HG03095 (cell line): ENCODE results near the gene GOT1.

Experiments
- ATAC-seq: cut with Tn5 transposase; IDR thresholded peaks from one replicate; pipeline ENCODE4 v1.9.1; 2021; ENCODE audit warnings: moderate library complexity; ENCODE audit not compliant: unreplicated experiment

The GOT1 gene

DNA sequence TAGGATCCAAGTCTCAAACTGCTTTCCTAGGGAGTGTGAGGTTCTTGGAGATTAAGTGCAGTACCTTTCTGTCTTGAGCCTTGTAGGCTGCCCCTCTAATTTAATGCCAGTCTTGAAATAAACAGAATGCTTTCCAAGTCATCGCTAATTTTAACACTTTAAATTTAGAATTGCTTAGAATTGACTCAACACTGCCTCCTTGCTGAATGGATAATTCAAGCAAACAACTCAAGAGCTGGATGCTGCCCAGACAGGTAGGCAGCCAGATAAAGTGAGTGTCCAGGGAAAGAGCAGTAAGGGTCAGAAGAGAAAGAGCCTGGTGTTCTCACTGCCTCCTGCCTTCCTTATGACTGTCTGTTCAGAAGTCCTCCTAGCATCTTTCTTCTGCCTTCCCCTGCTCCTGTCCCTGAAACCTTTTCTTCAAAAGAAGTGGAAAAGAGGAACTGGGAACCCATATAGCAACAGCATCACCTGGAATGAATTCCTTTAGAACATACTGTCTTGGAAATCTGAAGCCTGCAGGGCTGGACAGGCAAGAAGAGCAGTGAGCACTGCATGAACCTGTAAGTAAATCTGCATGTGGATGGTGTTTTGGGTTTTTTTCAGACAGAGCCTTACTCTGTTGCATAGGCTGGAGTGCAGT, 3.1 kb upstream of the GOT1 start:
- ATAC-seq = no peak

DNA sequence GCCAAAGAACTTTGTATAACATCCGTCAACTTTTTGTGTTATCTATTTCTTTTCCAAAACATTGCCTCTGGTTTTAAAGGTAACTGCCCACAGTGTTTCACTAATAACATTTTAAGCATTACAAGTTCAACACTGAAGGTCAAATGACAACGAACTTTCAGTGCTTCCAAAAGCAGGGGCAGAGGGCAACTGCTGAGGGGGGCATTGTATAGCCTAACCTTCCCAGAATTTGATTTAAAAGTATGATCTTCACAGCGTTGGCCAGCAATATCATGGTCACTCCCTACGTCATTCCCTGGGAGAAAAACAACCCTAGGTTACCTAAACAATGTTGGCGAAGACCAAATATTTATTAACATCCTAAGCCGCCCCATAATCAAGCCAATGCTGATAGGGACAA, 2.5 kb upstream of the GOT1 start:
- no peak for ATAC-seq

DNA sequence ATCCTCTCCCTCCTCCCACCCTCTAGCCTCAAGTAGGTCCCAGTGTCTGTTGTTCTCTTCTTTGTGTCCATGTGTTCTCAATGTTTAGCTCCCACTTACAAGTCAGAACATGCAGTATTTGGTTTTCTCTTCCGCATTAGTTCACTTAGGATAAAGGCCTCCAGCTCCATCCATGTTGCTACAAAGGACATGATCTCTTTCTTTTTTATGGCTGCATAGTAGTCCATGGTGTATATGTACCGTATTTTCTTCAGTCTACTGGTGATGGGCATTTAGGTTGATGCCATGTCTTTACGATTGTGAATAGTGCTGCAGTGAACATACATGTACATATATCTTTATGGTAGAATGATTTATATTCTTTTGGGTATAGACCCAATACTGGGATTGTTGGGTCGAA, 1.6 kb upstream of the GOT1 start:
- ATAC-seq = no peak

DNA sequence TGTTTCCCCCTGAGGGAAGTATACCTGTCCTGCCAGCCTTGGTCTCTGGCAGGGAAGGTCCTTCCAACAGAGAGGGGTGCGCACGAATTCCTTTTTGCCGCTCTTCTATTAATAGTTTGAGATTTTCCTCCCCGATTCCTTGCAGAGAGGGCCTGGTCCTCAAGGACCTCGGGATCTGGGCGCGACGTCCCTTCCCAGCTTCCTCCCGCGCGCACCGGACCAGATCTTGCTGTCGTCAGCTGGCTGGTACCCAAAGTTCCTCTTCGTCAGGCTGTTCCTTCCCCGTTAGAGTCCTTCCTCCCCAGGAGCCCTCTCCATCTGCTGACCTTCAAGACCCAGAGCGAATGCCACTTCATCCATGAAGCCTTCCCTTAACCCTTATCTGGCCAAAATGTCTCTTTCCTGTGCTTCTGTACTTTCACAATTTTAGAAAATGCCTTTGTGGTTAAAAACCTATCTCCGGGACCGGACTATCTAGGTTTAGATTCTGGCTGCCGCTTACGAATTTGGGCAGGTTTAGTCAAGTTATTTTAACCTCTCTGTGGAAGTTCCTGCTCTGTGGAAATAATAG, 851 bp upstream of the GOT1 start:
- ATAC-seq = no peak

DNA sequence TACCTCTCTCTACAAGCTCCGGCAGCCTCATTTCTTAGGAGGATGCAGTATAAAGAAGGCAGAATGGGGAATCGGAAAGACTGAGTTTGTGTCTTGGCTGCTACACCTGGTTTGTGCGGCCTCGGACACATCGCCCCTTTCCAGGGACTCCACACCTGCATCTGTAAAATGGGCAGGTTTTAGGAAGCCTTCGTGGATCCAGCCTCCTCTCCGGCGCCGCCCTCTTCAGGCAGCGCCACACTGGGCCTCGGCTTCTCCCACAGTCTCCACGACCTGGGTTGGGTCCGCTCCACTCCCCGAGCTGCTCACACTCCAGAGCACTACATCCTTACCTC, 341 bp downstream of the GOT1 start:
- peak; percentile 11 for ATAC-seq

DNA sequence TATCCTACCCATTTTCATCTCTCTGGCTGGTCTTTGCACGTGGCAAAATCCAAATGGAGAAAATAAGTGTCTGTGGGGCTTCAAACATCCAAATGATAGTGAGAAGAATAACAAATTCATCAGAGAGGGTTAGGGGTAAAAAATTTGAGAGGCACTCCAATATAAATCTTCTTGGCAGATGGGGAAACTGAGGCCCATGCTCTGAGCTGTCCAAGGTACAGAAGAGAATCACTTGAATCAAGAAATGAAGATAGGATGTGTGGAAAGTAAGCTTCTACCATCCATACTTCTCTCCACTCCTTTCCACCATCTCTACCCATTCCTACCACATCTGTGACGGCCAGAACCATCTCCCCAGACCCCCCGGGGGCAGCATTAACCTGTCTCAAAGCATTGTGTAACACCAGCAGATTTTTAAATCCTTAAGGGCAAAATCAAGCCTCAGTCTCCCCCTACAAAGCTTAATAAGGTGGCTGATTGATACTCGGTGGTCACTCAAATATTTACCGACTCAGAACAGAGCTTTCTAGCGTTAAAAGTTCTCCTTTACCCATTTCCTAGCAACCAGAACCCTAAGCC, 818 bp downstream of the GOT1 start:
- ATAC-seq = no peak

DNA sequence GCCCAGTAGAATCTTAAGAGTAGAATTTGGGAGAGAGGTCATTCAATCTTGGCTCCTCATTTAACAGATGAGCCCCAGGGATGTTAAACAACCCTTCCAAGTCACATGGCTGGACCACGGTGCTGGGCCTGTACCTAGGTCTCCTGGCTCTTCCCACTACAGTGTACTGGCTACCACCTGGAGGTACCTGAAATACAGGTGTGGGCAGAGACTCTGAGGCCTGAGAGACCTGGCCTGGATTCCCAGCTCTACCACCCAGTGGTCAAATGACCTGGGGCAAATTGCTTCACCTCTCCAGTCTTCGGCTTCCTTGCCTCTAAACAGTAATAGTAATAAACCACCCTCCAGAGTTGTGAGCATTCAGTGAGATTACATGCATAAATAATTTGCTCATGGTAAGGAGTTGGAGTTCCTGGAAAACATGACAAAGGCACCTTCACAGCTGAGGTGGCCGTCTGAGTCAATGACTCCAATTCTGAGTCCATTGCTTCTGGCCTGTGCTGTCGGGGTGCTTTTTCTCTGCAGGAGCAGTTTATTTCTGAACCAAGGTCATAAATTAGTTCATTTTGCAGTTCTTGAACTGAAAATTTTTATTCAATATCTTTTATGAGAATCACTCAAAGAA, 2.7 kb downstream of the GOT1 start:
- ATAC-seq = no peak

DNA sequence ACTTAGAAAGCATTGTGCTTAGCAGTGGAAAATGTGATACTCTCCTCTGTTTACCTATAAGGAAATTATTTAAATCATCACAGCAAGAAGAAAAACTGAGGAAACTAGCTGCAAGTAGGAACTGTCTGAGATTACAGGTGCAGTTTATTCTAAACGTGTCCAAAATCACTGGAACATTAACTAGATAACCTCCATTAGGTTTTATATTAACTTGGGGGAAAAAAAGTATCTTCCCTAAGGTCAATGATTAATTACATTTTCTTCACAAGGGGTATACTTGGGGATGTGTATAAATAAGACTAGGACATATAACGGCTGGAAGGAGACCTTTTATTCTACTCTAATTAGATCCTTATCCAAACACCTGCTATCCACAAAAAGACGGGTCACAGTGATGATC, 3.7 kb downstream of the GOT1 start:
- ATAC-seq = no peak

DNA sequence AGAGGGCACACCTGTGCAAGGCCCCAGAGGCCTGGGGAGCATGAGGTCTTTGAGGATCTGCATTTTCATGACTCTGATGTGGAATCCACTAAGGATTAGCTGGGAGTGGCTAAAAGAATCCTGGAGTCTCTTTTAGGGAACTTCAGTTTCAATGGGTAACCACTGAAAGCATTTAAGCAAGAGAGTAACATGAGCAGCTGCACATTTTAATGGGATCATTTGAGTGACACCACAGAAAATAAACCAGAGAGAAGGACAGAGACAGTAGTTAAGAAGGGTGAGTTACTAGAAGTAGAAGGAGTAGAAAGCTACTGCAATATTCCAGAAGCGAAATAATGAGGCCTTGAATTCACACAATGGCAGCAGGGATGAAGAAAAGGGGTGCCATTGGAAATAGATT, 5.2 kb downstream of the GOT1 start:
- ATAC-seq = no peak

DNA sequence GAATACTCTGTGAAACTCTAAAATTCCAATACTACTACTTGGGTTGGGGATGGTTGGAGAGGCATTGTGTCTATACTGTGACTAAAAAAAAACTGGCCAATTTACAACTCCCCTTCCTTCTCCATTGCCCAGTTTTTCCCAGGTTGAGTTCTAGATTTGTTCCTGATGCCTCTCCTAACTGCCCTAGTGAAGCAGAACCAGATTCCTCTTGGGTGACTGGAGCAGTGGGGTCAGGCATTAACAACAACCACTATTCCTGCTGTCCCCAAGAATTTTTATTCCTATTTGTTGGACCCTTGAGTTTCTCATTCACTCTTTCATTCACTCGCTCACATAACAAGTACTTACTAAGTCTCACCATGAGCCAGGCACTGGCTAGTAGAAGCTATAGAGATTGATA, 5.8 kb downstream of the GOT1 start:
- no peak for ATAC-seq

DNA sequence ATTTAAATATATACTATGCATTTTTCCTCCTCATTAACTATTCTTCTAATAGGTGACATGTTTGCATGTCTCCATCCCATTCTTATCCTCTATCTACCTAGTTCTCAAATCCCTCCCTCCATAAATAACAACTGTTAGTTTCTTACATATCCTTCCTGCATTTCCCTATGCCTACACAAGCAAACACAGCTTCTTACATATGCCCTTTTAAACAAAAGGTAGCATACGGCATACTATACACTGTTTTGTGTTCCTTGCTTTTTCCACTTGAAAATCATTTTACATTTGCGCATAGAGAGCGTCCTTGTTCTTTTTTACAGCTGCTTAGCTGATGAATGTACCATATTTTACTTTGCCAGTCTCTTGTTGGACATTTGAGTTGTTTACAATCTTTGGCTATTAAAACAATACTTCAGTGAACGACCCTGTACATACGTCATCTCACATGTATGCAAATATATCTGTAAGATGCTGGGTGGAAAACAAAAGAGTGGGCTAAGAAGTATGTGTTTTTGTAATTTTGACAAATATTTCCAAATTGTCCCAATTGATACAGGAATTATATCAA, 7.8 kb downstream of the GOT1 start:
- ATAC-seq = no peak

DNA sequence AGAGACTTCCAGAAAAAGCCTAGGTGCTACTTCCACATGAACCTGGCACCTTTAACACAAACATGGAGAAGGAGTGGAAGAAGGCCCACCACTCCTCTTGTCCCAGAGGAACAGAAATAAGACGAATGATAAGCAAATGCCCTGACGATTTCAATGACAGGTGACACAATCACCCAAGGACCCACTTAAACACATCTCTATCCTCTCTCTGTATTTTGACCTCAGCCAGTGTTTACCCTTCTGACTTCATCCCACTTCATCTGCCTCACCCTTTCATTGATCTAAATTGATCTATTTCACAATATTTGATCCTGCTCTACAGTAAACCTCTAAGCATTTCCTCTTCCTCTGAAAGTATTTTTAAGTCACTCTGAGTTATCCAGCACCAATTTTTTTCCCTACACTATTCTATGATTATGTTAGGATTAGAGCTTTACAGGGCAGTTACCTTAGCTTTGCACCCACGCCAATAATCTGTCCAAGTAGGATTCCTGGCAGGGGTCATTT, 9.1 kb downstream of the GOT1 start:
- no peak for ATAC-seq

DNA sequence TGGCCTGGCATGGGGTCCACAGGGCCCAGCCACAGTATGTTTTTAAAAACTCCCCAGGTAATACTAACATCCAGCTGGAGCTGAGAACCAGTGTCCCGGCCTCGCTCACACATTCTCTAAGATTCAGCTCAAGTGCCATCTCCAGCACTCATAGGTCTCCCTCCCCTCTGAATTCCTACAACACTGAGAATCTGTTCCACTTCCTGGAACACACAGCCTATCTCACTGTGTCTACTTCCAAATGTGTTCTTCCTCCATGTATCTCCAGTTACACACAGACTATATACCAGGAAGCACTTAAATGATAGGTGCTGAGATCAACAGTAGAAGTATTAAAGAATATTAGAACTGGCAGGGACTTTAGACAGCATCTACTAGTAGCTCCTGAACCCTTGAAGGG, 10.7 kb downstream of the GOT1 start:
- no peak for ATAC-seq

DNA sequence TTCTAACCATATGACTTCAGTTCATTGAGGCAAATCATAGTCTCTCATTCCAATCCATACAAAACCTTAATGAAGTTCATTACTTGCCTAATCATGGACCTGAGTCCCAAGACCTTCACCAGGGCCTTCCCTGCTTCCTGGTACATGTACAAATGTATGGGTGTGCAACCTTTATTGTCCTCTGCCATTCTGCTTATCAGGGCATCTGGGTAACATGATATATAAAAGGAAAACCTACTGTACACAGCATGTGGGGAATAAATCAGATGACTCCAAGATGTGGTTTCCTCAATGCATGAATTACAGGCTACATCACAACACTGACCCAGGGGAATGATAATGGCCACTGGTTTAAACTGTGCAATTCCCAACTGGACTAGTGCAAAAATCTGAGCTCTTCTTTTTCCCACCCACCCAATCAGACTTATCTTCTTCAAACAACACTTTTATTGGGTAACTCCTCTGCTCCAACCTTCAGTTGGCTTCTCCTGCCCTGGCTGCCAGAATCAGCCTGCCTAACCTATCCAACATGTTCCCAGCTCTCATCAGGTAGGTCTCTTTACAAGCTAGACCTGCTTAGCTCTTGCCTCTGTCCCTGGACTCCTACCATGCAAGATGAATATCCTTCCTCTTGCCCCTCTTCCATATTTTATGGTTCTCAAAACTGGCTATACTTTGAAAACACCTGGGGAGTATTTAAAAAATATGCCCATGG, 11.4 kb downstream of the GOT1 start:
- ATAC-seq = no peak

DNA sequence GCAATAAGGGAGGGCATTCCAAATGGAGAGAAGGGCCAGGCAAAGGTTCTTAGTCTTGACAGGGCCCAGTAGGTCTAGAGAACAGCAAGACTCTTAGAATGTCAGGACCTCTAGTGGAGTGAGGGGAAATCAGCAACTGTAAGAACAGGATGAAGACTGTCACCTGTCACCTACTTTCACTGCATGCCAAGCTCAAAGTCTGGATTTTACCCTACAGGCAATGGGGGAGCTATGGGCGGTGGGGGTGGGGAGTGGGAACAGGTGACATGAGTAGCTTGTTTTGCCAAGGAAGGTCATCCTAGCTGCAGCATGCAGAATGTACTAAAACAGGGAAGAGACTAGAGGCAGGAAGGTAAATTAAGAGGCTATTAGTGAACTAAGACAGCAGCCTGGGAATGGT, 18.3 kb downstream of the GOT1 start:
- ATAC-seq = no peak

DNA sequence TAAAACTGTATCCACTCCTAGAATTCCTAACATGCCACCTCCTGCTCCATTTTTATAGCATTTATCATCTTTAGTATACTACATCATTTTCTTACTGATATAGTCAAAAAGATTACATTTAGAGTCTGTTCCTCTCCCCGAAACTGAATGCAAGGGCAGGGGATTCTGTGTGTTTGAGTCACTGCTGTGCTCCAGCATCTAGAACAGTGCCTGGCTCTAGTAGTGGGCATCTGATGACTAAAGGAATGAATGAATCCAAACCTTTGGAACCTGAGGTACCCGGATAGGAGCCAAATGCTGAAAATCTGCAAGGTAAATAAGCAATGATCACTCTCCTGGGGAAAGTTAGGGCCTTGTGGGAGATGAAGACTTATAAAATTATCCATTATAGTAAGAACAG, 18.9 kb downstream of the GOT1 start:
- no peak for ATAC-seq

DNA sequence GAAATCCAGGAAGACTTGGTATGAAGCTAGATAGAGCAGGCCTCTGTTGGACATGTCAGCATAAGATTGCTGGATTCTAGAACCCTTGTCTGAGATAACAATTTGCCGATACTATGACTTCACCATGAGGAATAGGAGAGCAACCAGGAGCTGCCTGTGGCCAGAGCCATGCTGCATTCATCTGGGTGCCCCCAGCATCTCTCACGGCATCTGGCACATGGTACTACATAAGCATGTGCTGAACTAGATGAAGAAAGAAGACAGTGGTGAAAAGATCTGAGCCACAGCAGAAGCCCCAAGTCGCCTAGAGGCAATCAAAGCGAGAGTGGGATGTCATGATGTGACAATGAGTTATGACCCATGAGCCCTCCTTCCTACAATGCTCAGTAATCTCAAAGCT, 19.5 kb downstream of the GOT1 start:
- no peak for ATAC-seq

DNA sequence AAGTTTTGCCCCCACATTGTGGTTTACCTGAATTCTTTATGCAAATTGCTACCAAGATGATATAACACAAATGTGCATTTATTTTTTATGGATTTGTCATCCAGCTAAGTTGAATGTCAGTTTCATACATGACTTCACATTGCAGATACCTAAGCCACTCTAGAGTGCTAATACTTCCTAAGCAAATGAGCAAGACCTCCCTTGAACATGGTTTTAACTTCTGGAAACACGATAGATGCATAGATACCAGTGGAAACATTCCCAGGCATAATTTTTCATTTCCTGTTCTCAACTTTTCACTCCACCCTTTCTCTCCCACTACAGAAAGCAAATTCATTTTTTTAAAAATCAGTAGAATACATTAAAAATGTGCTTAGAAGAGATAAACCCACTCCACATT, 20.3 kb downstream of the GOT1 start:
- no peak for ATAC-seq

DNA sequence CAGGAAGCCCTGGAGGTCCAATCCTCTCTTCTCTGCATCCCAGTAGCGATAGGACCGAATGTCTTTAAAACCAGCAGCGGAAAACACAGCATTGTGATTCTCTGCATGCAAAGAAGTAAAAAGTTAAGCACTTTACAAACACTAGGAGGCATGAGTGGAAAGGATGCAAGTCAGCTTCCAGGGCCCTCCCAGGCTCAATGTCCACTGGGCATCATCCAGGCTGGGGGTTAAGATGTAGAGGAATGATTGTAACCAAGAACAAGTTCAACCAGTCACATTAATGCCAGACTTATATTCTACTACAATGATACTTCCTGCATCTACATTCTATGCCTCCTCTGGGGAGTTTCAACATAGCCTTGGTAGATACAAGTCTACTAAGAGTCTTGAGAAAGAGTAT, 24.3 kb downstream of the GOT1 start:
- ATAC-seq = no peak

DNA sequence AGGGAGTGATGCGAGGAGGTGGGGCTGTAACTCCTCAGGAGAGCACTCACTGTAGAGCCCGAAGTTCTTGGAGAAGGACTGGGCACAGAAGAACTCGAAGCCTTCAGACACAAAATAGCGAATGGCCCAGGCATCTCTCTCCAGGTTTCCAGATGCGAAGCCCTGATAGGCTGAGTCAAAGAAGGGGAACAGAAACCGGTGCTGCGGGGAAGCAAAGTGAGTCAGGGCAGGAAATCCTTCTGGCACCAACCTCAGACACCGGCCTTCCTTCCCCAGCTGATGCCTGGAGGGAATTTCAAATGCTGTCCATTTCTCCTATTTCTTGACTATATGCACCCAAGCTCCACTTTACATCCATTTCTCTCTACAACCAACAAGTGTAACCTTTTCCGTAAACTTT, 26.8 kb downstream of the GOT1 start:
- ATAC-seq = no peak

DNA sequence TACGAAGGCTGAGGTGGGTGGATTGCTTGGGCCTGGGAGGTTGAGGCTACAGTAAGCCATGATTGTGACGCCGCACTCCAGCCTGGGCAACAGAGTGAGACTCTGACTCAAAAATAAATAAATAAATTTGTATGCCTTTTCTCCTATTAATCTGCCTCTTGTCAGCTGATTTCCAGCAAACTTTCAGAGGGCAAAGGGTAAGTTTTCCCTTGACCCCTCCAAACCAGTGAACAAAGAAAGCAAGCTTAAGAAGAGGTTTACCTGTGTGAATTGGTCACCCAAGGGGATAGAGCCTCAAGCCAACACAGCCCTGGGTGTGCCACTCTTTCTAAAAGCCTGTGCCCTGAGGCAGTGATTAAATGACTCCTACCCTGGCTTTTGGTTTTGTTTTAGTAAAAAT, 30.8 kb downstream of the GOT1 start:
- ATAC-seq = no peak
